NCI-H1105 treated with DMSO at 0.1 percent for 48 hours (cell line): ENCODE results near the gene HDGFL2.

Source experiments
- DNase-seq: peaks from one replicate; lab custom pipeline; 2025; lab: John Stamatoyannopoulos, UW

HDGFL2 gene

GRCh38 chr19:4472174-4472974 lies at the start of gene HDGFL2:
Gene HDGFL2, plus strand, starts transcription at chr19:4472297. Its CDS starts 54 bp downstream, at chr19:4472351.
- DNase-seq, result no peak

GRCh38 chr19:4423416-4424126 lies 48.5 kb upstream of the HDGFL2 start:
- no peak for DNase-seq

DNA sequence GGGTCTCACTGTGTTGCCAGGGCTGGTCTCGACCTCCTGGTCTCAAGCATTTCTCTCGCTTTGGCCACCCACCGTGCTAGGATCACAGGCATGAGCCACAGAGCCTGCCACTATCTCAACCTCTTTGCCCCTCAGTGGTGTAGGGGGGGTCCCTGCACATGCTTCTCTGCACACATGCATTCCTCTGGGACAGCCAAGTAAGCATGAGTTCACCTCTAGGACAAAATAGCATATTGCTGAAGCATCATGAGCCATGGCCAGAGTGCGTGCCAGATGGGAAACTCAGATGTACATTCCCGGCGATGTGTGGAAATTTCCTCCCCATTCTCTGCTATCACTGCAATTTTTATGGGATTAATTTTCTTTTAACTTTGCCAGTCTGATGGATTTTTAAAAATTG lies 46.6 kb upstream of the HDGFL2 start:
- no peak for DNase-seq

DNA sequence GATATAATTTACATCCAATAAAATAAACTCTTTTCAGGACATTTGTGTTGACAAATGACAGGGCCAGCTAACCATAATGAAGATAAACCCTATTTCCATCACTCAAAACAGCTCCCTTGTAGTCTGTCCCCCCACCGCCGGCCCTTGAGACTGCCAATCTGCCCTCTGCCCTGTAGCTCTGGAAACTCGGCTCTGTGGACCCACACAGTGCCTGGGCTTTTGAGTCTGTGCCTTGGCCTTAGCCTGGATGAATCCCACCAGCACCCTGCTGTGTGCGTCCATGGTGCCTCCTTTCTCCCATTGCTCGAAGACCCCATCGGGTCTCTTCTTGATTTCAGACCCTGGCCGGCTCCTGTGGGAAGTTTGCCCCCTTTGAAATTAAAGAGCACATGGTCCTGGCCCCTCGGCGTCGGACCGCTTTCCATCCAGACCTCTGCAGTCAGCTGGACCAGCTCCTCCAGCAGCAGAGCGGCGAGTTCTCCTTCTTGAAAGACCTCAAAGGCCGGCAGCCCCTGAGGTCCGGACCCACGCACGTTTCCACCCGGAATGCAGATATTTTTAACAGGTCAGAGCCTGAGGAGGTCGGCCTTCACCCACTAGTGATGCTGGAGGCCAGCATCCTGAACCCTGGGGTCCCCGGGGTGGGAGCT lies 43.6 kb upstream of the HDGFL2 start:
- no peak for DNase-seq

- DNase-seq, result no peak
Measured at GRCh38 chr19:4429256-4429655, 42.8 kb upstream of the HDGFL2 start.

- DNase-seq, result no peak
Measured at GRCh38 chr19:4429771-4430171, 42.3 kb upstream of the HDGFL2 start.

DNA sequence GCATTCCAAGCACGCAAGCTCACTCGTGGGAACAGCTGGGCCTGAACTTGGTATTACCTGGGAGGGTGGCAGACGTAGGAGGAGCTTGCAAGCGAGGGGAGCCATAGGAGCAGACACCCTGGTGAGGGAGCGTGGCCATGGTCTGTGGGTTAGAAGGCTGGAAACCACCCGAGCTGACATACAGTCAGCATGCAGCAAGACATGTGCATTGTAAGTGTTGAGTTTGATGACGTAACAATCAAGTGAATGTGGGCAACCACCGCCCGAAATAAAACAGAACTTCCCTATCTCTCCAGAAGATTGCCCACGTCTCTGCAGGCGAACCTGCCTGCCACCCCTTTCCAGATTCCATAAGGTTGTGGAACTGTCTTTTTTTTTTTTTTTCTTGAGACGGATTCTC lies 41.3 kb upstream of the HDGFL2 start:
- DNase-seq, result no peak

GRCh38 chr19:4431296-4431695 lies 40.8 kb upstream of the HDGFL2 start:
- no peak for DNase-seq

GRCh38 chr19:4431808-4432674 lies 40.1 kb upstream of the HDGFL2 start:
- no peak for DNase-seq

- DNase-seq, result no peak
Measured at GRCh38 chr19:4432918-4433506, 39.1 kb upstream of the HDGFL2 start.

DNA sequence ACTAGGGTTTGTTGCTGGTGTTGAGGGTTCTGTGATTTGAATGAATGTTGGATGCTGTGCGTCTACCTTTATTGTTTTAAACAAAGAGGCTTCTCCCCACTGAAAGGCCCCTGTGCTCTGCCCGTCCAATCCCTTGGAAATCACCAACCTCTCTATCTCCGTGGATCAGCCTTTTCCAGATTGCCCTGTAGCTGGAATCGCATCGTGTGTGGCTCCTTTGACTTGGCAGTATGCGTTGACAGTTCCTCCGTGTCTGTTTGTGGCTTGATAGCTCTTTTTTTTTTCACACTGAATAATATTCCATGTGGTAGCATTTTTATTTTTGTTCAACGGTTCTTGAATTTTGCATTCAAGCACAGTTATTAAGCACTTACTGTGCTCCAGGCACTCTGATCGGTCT lies 37.7 kb upstream of the HDGFL2 start:
- DNase-seq, result no peak

DNA sequence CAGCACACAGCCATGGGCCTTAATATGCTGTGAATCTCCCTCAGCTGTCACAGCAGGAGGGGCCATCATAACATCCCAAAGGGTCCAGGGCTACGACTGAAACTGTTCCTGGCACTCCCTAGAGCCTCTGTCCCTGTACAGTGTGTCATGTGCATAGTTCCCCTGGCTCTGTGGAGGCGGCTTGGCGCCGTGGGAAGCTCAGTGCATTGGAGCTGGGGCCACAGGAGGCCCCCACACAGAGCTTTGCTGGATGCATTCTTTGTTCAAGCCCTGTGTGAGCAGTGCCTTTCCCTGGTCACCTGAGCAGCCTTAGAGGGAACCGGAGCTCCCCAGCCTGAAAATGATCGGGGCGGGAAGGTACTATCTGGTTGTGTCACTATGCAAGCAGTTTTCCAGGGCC lies 35.9 kb upstream of the HDGFL2 start:
- no peak for DNase-seq

DNA sequence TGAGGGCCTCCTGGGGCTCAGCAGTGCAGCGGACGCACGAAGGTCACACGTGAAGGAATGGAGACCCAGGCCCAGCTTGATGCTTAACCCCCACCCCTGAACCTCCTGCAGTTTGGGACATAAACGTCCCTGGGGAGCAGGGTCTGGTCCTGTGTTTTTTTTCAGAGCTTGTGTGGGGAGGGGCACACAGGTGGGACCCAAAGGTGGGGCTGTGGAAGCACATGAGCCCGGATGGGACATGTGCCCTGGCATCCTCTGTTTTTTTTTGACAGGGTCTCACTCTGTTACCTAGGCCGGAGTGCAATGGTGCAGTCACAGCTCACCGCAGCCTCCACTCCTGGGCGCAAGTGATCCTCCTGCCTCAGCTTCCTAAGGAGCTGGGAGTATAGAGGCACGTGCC lies 35.0 kb upstream of the HDGFL2 start:
- no peak for DNase-seq

- DNase-seq, result no peak
Measured at GRCh38 chr19:4439243-4439642, 32.9 kb upstream of the HDGFL2 start.

DNA sequence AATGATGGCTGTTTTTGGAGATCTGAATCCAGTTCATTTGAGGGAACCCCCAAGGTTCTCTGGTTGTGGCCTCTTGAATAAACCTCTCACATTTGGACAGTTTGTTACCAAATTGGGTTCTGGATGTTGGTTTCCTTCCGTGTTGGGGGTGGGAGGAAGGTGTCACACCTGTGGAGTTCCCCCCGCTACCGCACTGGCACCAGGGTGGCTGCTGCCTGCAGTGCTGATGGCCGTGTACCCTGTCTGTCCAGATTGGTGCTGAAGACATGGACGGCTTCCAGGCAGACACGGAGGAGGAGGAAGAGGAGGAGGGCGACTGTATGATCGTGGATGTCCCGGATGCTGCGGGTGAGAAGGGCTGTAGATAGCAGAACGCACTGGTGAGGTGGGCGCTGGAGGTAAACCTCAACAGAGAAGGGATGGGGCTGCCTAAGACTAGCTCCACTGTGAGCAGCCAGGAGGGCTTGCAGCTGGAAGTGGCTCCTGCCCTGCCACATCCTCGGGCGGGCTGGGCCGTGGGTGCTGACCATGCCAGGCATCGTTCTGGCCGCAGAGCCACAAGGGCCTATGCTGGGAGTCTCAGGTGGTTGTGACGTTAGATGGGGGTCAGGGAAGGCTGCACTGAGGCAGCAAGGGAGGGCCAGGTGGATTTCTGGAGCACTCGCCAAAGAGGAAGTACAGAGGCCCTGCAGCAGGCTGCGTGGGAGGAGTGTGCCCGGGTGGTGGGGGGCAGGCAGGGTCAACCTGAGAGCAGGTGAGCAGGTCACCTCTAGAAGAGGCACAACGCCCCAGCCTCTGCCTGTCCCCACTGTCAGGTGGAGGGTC lies 29.9 kb upstream of the HDGFL2 start:
- DNase-seq, result no peak

GRCh38 chr19:4442819-4443146 lies 29.3 kb upstream of the HDGFL2 start:
- DNase-seq, result no peak

GRCh38 chr19:4443188-4443587 lies 28.9 kb upstream of the HDGFL2 start:
- no peak for DNase-seq

- no peak for DNase-seq
Measured at GRCh38 chr19:4443966-4444764, 27.9 kb upstream of the HDGFL2 start.

- no peak for DNase-seq
Measured at GRCh38 chr19:4444765-4445741, 27.0 kb upstream of the HDGFL2 start.
